Chondrocyte (in vitro differentiated cells): ENCODE measurements around the gene RNF207. TPM values are rescaled to one million over a fixed set of nuclear protein-coding genes. Genes with fewer than 3 reads are reported as not detected.

Experiments
- DNase-seq: peaks from one replicate; pipeline ENCODE4 v3.0.0; 2021; ENCODE audit warnings: mixed read lengths, low spot score
- H3K27ac Mint-ChIP-seq: one replicate; pipeline ENCODE4 v1.8.0; 2021; ENCODE audit warnings: mild to moderate bottlenecking, moderate library complexity, mixed read lengths; ENCODE audit not compliant: unreplicated experiment
- H3K27me3 Mint-ChIP-seq: 2 replicates; pipeline ENCODE4 v1.8.0; 2021; ENCODE audit warnings: low read depth, mixed read lengths
- H3K36me3 Mint-ChIP-seq: 2 replicates; pipeline ENCODE4 v1.8.0; 2021; ENCODE audit warnings: low read depth, mixed read lengths
- H3K4me1 Mint-ChIP-seq: 2 replicates; pipeline ENCODE4 v1.8.0; 2021; ENCODE audit warnings: low read depth, mild to moderate bottlenecking, mixed read lengths
- H3K4me3 Mint-ChIP-seq: one replicate; pipeline ENCODE4 v1.8.0; 2021; ENCODE audit warnings: mild to moderate bottlenecking, moderate library complexity, mixed read lengths; ENCODE audit not compliant: unreplicated experiment
- H3K9me3 Mint-ChIP-seq: 2 replicates; pipeline ENCODE4 v1.8.0; 2021; ENCODE audit warnings: low read depth, mixed read lengths
- CTCF ChIP-seq: fragments of 200-600 bp; sonication (generic); IDR thresholded peaks from 2 replicates; pipeline ENCODE4 v1.5.0; 2021; ENCODE audit warnings: antibody characterized with exemption, mild to moderate bottlenecking, moderate library complexity
- long read RNA-seq: library from polyadenylated mRNA; stranded (forward); transcript quantifications from one replicate; pipeline ENCODE4 v2.0.0, GENCODE V29; 2021
- total RNA-seq: library from RNA; stranded (reverse); gene quantifications from 3 replicates; pipeline ENCODE4 v1.2.1, GENCODE V29; 2021

RNF207 gene, protein sequence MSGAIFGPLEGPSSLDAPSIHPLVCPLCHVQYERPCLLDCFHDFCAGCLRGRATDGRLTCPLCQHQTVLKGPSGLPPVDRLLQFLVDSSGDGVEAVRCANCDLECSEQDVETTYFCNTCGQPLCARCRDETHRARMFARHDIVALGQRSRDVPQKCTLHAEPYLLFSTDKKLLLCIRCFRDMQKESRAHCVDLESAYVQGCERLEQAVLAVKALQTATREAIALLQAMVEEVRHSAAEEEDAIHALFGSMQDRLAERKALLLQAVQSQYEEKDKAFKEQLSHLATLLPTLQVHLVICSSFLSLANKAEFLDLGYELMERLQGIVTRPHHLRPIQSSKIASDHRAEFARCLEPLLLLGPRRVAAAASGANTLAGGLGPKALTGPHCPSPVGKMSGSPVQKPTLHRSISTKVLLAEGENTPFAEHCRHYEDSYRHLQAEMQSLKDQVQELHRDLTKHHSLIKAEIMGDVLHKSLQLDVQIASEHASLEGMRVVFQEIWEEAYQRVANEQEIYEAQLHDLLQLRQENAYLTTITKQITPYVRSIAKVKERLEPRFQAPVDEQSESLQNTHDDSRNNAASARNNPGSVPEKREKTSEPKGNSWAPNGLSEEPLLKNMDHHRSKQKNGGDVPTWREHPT
- total RNA-seq, result 15.6 to 19.9 TPM (median 17.9 TPM) in 3 replicates
- long read RNA-seq, partial matches to known transcripts, result 3 of 15 reads
- long read RNA-seq, other reads (novel, unspliced or antisense), result 9 of 15 reads

GRCh38 chr1:6205849-6206519 is at the start of gene RNF207:
Gene RNF207 (plus strand): TSS chr1:6206119. CDS start chr1:6206536, 417 bp downstream.
- peaks cover 26% of the 10 kb centered on the region for H3K4me1 Mint-ChIP-seq
- DNase-seq, result no peak
- TF ChIP-seq CTCF, result no peak
- no peaks in the 10 kb centered on the region for H3K36me3 Mint-ChIP-seq
- peak within 1 kb of the TSS; percentile 66 for H3K4me3 Mint-ChIP-seq
- no peak within 1 kb of the TSS for H3K27ac Mint-ChIP-seq
- no peaks in the 10 kb centered on the region for H3K27me3 Mint-ChIP-seq
- no peaks in the 10 kb centered on the region for H3K9me3 Mint-ChIP-seq

- no peak for DNase-seq
- H3K4me1 Mint-ChIP-seq, result peaks cover 11% of the 10 kb centered on the region
- H3K36me3 Mint-ChIP-seq, result peaks cover 3% of the 10 kb centered on the region
These were observed 48.8 kb upstream of the RNF207 start for GRCh38 chr1:6157132-6157527.

DNA sequence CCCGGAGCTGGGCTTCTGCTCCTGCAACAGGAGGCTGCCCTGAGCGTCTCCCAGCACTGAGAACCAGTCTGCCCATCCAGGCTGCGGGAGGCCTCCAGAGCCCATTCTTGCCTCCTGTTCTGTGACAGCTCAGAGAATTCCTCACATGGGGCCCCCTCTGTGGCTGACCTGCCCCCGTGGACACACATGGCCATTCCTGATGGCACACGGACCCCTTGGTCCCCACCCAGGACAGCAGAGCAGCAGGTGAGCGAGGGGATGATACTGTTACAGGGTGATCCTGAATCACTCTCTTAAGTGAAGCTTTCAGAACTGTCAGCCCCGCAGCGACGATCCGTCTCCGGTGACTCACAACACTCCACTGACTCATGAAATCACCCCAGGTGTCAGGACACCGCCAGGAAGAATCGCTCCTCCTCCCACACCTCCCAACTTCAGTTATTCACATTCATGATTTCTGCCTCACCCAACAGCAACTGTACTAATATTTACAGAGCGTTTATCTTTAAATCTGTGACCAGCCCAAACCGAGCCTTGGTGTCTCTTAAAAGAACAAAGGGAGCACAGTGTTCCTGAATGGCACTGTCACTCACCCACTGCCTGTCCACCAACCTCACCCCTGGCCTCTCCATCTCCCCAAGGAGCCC is 48.3 kb upstream of the RNF207 start:
- no peak overlapping the region for H3K4me3 Mint-ChIP-seq
- no peak for DNase-seq
- peaks cover 3% of the 10 kb centered on the region for H3K36me3 Mint-ChIP-seq
- peaks cover 5% of the 10 kb centered on the region for H3K27me3 Mint-ChIP-seq
- peaks cover 11% of the 10 kb centered on the region for H3K4me1 Mint-ChIP-seq
- no peak overlapping the region for H3K27ac Mint-ChIP-seq
- TF ChIP-seq CTCF, result no peak
- H3K9me3 Mint-ChIP-seq, result no peaks in the 10 kb centered on the region

More at GRCh38 chr1:6157132-6157527, 48.8 kb upstream of the RNF207 start:
- Mint-ChIP-seq H3K4me3 (no peak overlapping the region), H3K9me3 (no peaks in the 10 kb centered on the region), H3K27me3 (peaks cover 8% of the 10 kb centered on the region), H3K27ac (no peak overlapping the region)
- TF ChIP-seq CTCF, result no peak

DNA sequence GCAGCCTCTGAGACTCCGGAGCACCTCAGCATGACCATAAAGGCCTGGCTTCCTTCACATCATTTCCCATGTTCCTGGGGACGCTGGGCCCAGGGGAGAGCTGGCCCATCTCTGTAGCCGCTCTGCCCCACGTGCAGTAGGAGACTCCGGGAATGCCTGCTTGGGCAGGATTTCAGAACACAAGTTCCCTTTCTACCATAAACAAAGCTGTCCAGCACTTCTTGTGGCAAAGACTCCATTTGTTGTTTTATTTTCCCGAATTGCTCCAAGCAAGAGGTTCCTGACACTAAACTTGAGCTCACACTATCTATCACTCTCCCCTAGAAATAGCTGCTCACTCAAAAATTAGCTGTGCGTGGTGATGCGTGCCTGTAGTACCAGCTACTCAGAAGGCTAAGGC is 47.7 kb upstream of the RNF207 start:
- no peak for DNase-seq
- Mint-ChIP-seq H3K27ac (no peak overlapping the region), H3K27me3 (peaks cover 5% of the 10 kb centered on the region), H3K4me3 (no peak overlapping the region), H3K9me3 (no peaks in the 10 kb centered on the region), H3K36me3 (peaks cover 3% of the 10 kb centered on the region), H3K4me1 (peaks cover 11% of the 10 kb centered on the region)
- no peak for TF ChIP-seq CTCF

DNA sequence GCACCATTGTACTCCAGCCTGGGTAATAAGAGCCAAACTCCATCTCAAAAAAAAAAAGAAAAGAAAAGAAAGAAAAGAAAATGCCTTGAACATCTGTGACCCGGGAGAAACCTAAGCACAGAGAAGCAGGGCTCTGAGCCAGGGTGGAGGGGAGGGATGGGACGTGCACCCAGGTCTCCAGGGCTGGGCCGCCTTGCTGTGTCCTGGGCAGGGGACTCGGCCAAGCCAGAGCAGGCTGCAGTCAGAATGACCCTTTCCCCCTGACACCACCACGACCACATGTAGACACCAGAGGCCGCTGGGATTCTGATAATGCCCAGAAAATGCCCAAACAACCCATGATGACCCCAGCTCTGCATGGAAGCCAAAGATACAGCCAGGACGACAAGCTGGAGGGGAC is 43.6 kb upstream of the RNF207 start:
- DNase-seq, result no peak
- no peak for TF ChIP-seq CTCF
- peaks cover 3% of the 10 kb centered on the region for H3K36me3 Mint-ChIP-seq
- peaks cover 28% of the 10 kb centered on the region for H3K27me3 Mint-ChIP-seq
- H3K4me1 Mint-ChIP-seq, result peaks cover 11% of the 10 kb centered on the region
- no peaks in the 10 kb centered on the region for H3K9me3 Mint-ChIP-seq
- no peak overlapping the region for H3K27ac Mint-ChIP-seq
- H3K4me3 Mint-ChIP-seq, result no peak overlapping the region
